GM18519 (cell line): Measurements from ENCODE around the gene SLC1A4.
A peak's percentile ranks its signal among the peaks of the same experiment; 100 is the strongest.

Experiments
- ATAC-seq: cut with Tn5 transposase; IDR thresholded peaks from one replicate; pipeline ENCODE4 v1.9.1; 2021; ENCODE audit warnings: mild to moderate bottlenecking, moderate library complexity; ENCODE audit not compliant: unreplicated experiment, low FRiP score

SLC1A4 gene

GRCh38 chr2:65045651-65046050 lies 56.5 kb downstream of the SLC1A4 start:
- ATAC-seq = no peak

- ATAC-seq = no peak
These were observed 57.6 kb downstream of the SLC1A4 start for GRCh38 chr2:65046633-65047407.

- no peak for ATAC-seq
These were observed 59.9 kb downstream of the SLC1A4 start for GRCh38 chr2:65049010-65049639.

GRCh38 chr2:65050931-65051330 lies 61.7 kb downstream of the SLC1A4 start:
- no peak for ATAC-seq

- ATAC-seq = peak; percentile 66
These were observed 64.0 kb downstream of the SLC1A4 start for GRCh38 chr2:65053199-65053598.

- ATAC-seq = no peak
These were observed 65.7 kb downstream of the SLC1A4 start for GRCh38 chr2:65054749-65055421.

- peak; percentile 12 for ATAC-seq
These were observed 66.4 kb downstream of the SLC1A4 start for GRCh38 chr2:65055422-65056214.

- peak; percentile 64 for ATAC-seq
These were observed 67.2 kb downstream of the SLC1A4 start, which contains the start of gene CEP68 for GRCh38 chr2:65056215-65057053. Gene CEP68, plus strand, starts transcription at chr2:65056416. Its CDS starts 13,029 bp downstream, at chr2:65069445.

GRCh38 chr2:65057054-65057375 lies 67.8 kb downstream of the SLC1A4 start:
- ATAC-seq = no peak

GRCh38 chr2:65057391-65058052 lies 68.3 kb downstream of the SLC1A4 start:
- peak; percentile 23 for ATAC-seq

GRCh38 chr2:65059071-65059470 lies 69.9 kb downstream of the SLC1A4 start:
- ATAC-seq = no peak

GRCh38 chr2:65061146-65061909 lies 72.1 kb downstream of the SLC1A4 start:
- ATAC-seq = no peak

- ATAC-seq = no peak
These were observed 72.7 kb downstream of the SLC1A4 start for GRCh38 chr2:65061910-65062339.

- ATAC-seq = no peak
These were observed 73.9 kb downstream of the SLC1A4 start for GRCh38 chr2:65062843-65063825.

- ATAC-seq = peak; percentile 62
These were observed 75.7 kb downstream of the SLC1A4 start for GRCh38 chr2:65064728-65065552.

- no peak for ATAC-seq
These were observed 78.8 kb downstream of the SLC1A4 start for GRCh38 chr2:65067806-65068553.
